Common myeloid progenitor, CD34-positive (primary cell): ENCODE measurements around the gene ZNF436.

ENCODE experiments used
- CTCF ChIA-PET: fragments of 350-600 bp; sonication (Branson Sonifier 250); formaldehyde crosslinking; loops from one replicate; lab custom pipeline; 2021; ENCODE audit warnings: antibody characterized with exemption; lab: Charles Lee
- POLR2A ChIA-PET: fragments of 350-600 bp; sonication (Branson Sonifier 250); formaldehyde crosslinking; loops from one replicate; lab custom pipeline; 2021; ENCODE audit warnings: antibody characterized with exemption; lab: Charles Lee
- DNase-seq, 3 donors: peaks; one replicate each; pipeline versions ENCODE4 v3.0.0 to v3.0.0-alpha.2; 2013
- H3K27ac ChIP-seq, 2 experiments: 1 replicate in 1 of 2; 2 replicates in 1 of 2; pipeline ENCODE4 v1.7.0; 2013; ENCODE audit warnings: inconsistent platforms in 2 of 2, low read length in 2 of 2, mild to moderate bottlenecking in 2 of 2, low read depth in 1 of 2, moderate library complexity in 1 of 2; ENCODE audit not compliant: severe bottlenecking in 2 of 2, insufficient read depth in 1 of 2, poor library complexity in 1 of 2
- H3K27me3 ChIP-seq, 5 experiments: replicated peaks in 2 of 5; 1 replicate in 3 of 5; 2 replicates in 2 of 5; pipeline versions ENCODE4 v1.6.1 to v1.7.0; 2013; ENCODE audit warnings: low read length in 4 of 5, mild to moderate bottlenecking in 2 of 5, moderate library complexity in 2 of 5, inconsistent platforms in 1 of 5; ENCODE audit not compliant: insufficient read depth in 5 of 5, control insufficient read depth in 4 of 5
- H3K36me3 ChIP-seq, 4 experiments: 1 replicate in 2 of 4; 2 replicates in 2 of 4; pipeline versions ENCODE4 v1.6.1 to v1.7.0; 2013; ENCODE audit warnings: low read length in 3 of 4, control low read depth in 1 of 4, mild to moderate bottlenecking in 1 of 4; ENCODE audit not compliant: control insufficient read depth in 4 of 4, insufficient read depth in 4 of 4
- H3K4me1 ChIP-seq, 4 experiments: 1 replicate in 3 of 4; 2 replicates in 1 of 4; pipeline versions ENCODE4 v1.6.1 to v1.7.1; 2013; ENCODE audit warnings: low read length in 3 of 4, mild to moderate bottlenecking in 3 of 4, control low read depth in 1 of 4, inconsistent platforms in 1 of 4, moderate library complexity in 1 of 4; ENCODE audit not compliant: control insufficient read depth in 4 of 4, insufficient read depth in 4 of 4; ENCODE audit errors: control extremely low read depth in 1 of 4
- H3K4me3 ChIP-seq, 7 experiments: 1 replicate in 4 of 7; 2 replicates in 3 of 7; pipeline versions ENCODE4 v1.5.1 to v1.7.0; 2013; ENCODE audit warnings: mild to moderate bottlenecking in 7 of 7, low read length in 6 of 7, moderate library complexity in 6 of 7, inconsistent platforms in 2 of 7, low read depth in 2 of 7, control low read depth in 1 of 7; ENCODE audit not compliant: insufficient read depth in 4 of 7, control insufficient read depth in 1 of 7; ENCODE audit errors: extremely low read depth in 1 of 7
- H3K9me3 ChIP-seq, 5 experiments: 1 replicate in 4 of 5; 2 replicates in 1 of 5; pipeline versions ENCODE4 v1.6.1 to v1.7.1; 2013; ENCODE audit warnings: low read length in 4 of 5, mild to moderate bottlenecking in 2 of 5, inconsistent platforms in 1 of 5, low read depth in 1 of 5, moderate library complexity in 1 of 5; ENCODE audit not compliant: control insufficient read depth in 4 of 5, insufficient read depth in 2 of 5; ENCODE audit errors: control extremely low read depth in 1 of 5
- WGBS: methylation state at CpG from one replicate; pipeline ENCODE4 v1.1.5; 2013; ENCODE audit not compliant: insufficient coverage; 5-methylcytosine and 5-hydroxymethylcytosine counted together

Gene ZNF436

DNA sequence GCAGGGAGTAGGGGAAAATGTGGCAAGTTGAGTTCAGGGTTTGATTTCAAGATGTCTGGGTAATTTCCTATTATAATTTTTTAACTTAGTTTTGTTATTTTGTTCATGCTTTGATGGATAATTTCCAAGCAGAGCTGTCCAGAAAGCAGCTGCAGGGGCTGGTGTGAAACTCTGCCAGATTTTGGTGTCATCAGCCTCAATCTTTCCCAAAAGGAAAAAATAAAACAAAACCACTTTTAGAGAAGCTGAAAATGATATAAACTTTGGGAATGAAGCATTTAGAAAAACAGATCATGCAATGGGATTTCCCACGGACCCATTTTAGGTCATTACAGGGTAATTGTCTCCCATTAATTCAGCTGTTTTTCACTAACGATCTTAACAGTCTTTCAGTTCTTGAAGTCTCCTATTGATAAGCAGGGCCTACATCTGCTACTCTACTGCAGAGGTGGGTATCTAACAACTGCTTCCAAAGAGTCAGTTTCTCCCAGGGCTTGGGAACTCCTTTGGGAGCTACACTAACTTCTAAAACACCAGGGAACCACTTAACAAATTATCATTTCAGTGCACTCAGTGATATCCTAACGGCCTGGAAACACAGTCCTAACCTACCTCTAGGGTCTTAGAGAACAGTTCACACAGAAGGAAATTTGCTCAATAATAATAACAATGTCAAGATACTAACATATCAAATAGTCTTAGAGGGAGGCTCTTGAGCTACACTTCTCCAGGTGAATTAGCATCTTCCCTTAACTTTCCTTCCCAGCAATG is 12.3 kb downstream of the ZNF436 start:
- CTCF ChIA-PET: interaction anchor here (1.0 to 2.2 kb wide), 5 partner anchors 9 to 43 kb away, joined by 3 to 7 read pairs (median 4); partner anchors contain the start of genes HNRNPR and ZNF436
- Histone ChIP-seq H3K4me3 (no peak overlapping the region), H3K27ac (no peak overlapping the region), H3K27me3 (no peaks in the 10 kb centered on the region), H3K9me3 (peaks cover 10 to 45% (median 31%) of the 10 kb centered on the region in 5 experiments), H3K36me3 (peaks cover 18 to 37% (median 25%) of the 10 kb centered on the region in 4 experiments), H3K4me1 (no peaks in the 10 kb centered on the region)
- POLR2A ChIA-PET: no interaction called here
- 89% methylated on average over 2 of the region's 3 CpGs for WGBS
- DNase-seq: no peak

DNA sequence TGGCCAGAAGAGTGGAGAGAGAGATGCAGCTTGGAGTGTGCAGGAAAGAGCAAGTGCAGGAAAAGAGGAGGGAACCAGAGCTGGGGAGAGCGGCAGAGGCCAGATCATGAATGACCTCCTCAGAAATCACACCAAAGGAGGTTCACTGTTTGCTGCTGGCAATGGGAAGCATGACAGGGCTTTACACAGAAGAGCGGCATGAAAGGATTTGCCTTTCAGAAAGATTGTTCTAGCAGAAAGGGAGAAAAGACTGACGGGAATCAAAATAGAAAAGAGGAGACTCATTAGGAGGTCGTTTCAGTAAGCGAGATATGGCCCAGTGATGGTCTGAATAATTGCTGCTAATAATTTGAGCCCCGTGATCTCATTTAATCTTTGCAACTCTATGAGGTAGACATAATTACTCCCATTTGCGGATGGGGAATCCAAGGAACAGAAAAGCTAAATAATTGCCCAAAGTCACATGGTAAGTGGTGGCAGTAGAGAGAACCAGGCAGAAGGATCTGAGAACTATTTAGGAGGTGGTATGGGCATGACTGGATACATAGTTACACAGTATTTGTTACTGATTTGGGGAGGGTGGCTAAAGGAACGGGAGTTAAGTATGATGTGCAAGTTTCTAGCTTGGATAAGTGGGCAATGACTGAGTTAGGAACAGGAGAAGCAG is 13.0 kb downstream of the ZNF436 start:
- no peak overlapping the region for H3K27ac ChIP-seq
- no peak for DNase-seq
- H3K9me3 ChIP-seq: peaks cover 8 to 38% (median 24%) of the 10 kb centered on the region in 5 experiments
- peaks cover 11 to 30% (median 19%) of the 10 kb centered on the region in 4 experiments for H3K36me3 ChIP-seq
- H3K4me1 ChIP-seq: no peaks in the 10 kb centered on the region
- CTCF ChIA-PET: interaction anchor here (1.0 to 1.4 kb wide), 4 partner anchors 10 to 13 kb away, joined by 3 to 7 read pairs (median 4); partner anchors contain the start of genes HNRNPR and ZNF436
- 96% methylated on average over 8 of the region's 8 CpGs for WGBS
- H3K27me3 ChIP-seq: no peaks in the 10 kb centered on the region
- no peak overlapping the region for H3K4me3 ChIP-seq
- POLR2A ChIA-PET: interaction anchor here (0.5 to 1.9 kb wide), 2 partner anchors 12 to 45 kb away, joined by 3 to 4 read pairs; partner anchors contain the start of gene HNRNPR

DNA sequence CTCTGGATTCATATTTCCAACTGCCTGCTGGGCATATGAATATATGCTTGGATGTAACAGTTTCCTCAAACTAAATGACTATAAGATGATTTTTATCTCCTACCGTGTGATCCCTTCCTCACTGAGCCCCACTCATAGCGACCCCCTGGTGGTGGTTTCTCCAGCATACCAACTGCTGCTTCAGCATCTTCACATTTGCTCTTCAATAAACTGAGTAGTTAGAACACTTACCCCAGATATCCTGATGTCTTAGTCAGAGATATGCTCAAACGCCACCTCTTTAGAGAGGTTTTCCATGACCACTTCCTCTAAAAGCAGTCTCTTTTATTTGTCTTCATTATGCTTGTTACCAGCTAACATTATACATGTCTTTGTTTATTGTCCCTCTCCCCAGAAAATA is 15.4 kb downstream of the ZNF436 start:
- DNase-seq: peak in 2 of 3 donors; percentile 59 to 80
- H3K27ac ChIP-seq: no peak overlapping the region
- 39% methylated on average over 3 of the region's 3 CpGs for WGBS
- ChIA-PET CTCF (interaction anchor here (1.1 to 1.5 kb wide), 2 partner anchors 10 to 141 kb away, joined by 3 read pairs; no protein-coding TSS in a partner anchor), POLR2A (no interaction called here)
- H3K4me1 ChIP-seq: no peaks in the 10 kb centered on the region
- no peak overlapping the region for H3K4me3 ChIP-seq
- no peaks in the 10 kb centered on the region for H3K27me3 ChIP-seq
- H3K9me3 ChIP-seq: peaks cover 0 to 15% (median 5%) of the 10 kb centered on the region in 5 experiments
- peaks cover 0 to 6% (median 0%) of the 10 kb centered on the region in 4 experiments for H3K36me3 ChIP-seq

DNA sequence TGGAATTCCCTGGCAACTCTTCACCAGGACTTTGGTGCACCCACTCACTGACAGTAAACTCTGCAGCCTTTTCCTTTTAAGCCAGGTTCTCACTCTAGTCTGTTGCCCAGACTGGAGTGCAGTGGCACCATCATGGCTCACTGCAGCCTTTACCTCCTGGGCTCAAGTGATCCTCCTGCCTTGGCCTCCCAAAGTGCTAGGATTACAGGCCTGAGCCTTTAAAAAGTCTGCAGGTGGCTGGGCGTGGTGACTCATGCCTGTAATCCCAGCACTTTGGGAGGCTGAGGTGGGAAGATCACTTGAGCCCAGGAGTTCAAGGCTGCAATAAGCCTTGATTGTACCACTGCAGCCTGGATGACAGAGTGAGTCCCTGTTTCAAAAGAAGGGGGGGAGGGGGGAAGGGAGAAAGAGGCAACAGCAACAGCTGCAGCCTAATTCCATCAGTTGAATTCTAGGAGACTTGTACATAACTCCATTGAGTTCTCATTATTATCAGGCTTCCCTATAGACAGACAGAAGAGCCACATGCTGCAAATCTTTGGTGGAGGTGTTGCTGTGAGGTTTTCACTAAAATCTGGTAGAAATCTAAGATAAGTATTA is 17.4 kb downstream of the ZNF436 start:
- no peak overlapping the region for H3K4me3 ChIP-seq

DNA sequence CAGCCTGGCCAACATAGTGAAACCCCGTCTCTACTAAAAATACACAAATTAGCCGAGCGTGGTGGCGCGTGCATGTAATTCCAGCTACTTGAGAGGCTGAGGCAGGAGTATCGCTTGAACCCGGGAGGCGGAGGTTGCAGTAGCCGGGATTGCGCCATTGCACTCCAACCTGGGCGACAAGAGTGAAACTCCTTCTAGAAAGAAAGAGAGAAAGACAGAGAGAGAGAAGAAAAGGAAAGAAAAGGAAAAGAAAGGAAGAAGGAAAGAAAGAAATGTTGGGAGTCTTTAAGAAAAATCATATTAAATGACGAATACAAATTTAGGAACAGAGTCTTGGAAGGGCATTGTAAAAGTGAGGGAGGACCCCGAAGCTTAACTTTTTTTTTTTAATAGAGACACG is 23.7 kb downstream of the ZNF436 start:
- no peaks in the 10 kb centered on the region for H3K36me3 ChIP-seq
- ChIA-PET POLR2A (interaction anchor here (0.6 kb wide), 1 partner anchor 894 kb away, joined by 4 read pairs; no protein-coding TSS in a partner anchor), CTCF (interaction anchor here (1.6 to 1.7 kb wide), 3 partner anchors 11 to 22 kb away, joined by 4 to 7 read pairs (median 6); no protein-coding TSS in a partner anchor)
- no peak for DNase-seq
- H3K27ac ChIP-seq: no peak overlapping the region
- H3K9me3 ChIP-seq: no peaks in the 10 kb centered on the region
- WGBS: 97% methylated on average over 12 of the region's 14 CpGs
- peaks cover 20 to 30% (median 24%) of the 10 kb centered on the region in 4 experiments for H3K4me1 ChIP-seq
- no peaks in the 10 kb centered on the region for H3K27me3 ChIP-seq
- no peak overlapping the region for H3K4me3 ChIP-seq

More for the DNA sequence above, 17.4 kb downstream of the ZNF436 start:
- CTCF ChIA-PET: no interaction called here
- no peaks in the 10 kb centered on the region for H3K4me1 ChIP-seq
- WGBS: 100% methylated on average over 1 of the region's 1 CpG
- H3K27me3 ChIP-seq: no peaks in the 10 kb centered on the region
- peaks cover 0 to 3% (median 0%) of the 10 kb centered on the region in 4 experiments for H3K36me3 ChIP-seq
- POLR2A ChIA-PET: no interaction called here
- H3K9me3 ChIP-seq: peaks cover 0 to 4% (median 0%) of the 10 kb centered on the region in 5 experiments
- DNase-seq: no peak
- no peak overlapping the region for H3K27ac ChIP-seq

GRCh38 chr1:23344987-23345472 is 24.6 kb downstream of the ZNF436 start:
- CTCF ChIA-PET: interaction anchor here (0.6 to 1.7 kb wide), 7 partner anchors 9 to 57 kb away, joined by 3 to 6 read pairs (median 3); no protein-coding TSS in a partner anchor
- DNase-seq: peak in 1 of 3 donors; percentile 14
- Histone ChIP-seq H3K9me3 (no peaks in the 10 kb centered on the region), H3K4me1 (peaks cover 22 to 38% (median 30%) of the 10 kb centered on the region in 4 experiments), H3K27me3 (no peaks in the 10 kb centered on the region), H3K27ac (peak overlapping the region; percentile 84 to 93), H3K4me3 (peak overlapping the region; percentile 43 to 94 (median 82)), H3K36me3 (no peaks in the 10 kb centered on the region)
- POLR2A ChIA-PET: interaction anchor here (0.7 to 1.8 kb wide), 6 partner anchors 9 to 77 kb away, joined by 3 to 21 read pairs (median 4); partner anchors contain the start of gene ZNF436
- 23% methylated on average over 6 of the region's 8 CpGs for WGBS
